Measurements from ENCODE around the gene HEY2. TPM values are rescaled to one million over a fixed set of nuclear protein-coding genes. Genes with fewer than 3 reads are reported as not detected.

Gene HEY2
- total and polyA plus RNA-seq, 10 donors = 0.59 to 3.7 (median 1.6) TPM

- Histone ChIP-seq H3K4me3 (no peak overlapping the region), H3K27me3 (replicated peaks in 1 of 7) (no peaks in the 10 kb centered on the region), H3K9me3 (peaks cover 0 to 18% (median 9%) of the 10 kb centered on the region in 8 donors), H3K27ac (no peak overlapping the region), H3K36me3 (no peaks in the 10 kb centered on the region), H3K4me1 (no peaks in the 10 kb centered on the region)
- intact Hi-C loops (cut with DNase I; ENCODE audit: low total_unique reads) = no loop called here
- TF ChIP-seq POLR2AphosphoS5 (IDR thresholded peaks at IDR 0.05) = no peak
- TF ChIP-seq POLR2A (IDR thresholded peaks at IDR 0.05) = no peak
- no peak for TF ChIP-seq CTCF (IDR thresholded peaks at IDR 0.05 in 8 of 11, conservative IDR thresholded peaks at IDR 0.05 in 3 of 11)
- WGBS, 5 donors = 71 to 87% (median 81%) methylated on average over 4 of the region's 4 CpGs
- DNase-seq = no peak
Observed at GRCh38 chr6:125707615-125708243, 41.7 kb upstream of the HEY2 start.

- Histone ChIP-seq H3K27me3 (replicated peaks in 1 of 7) (no peaks in the 10 kb centered on the region), H3K27ac (no peak overlapping the region), H3K9me3 (peaks cover 0 to 18% (median 9%) of the 10 kb centered on the region in 8 donors), H3K36me3 (no peaks in the 10 kb centered on the region), H3K4me1 (no peaks in the 10 kb centered on the region), H3K4me3 (no peak overlapping the region)
- WGBS, 5 donors = 86 to 95% (median 90%) methylated on average over 4 of the region's 4 CpGs
- intact Hi-C loops (cut with DNase I; ENCODE audit: low total_unique reads) = no loop called here
- TF ChIP-seq CTCF (IDR thresholded peaks at IDR 0.05 in 8 of 11, conservative IDR thresholded peaks at IDR 0.05 in 3 of 11) = no peak
- TF ChIP-seq POLR2A (IDR thresholded peaks at IDR 0.05) = no peak
- TF ChIP-seq POLR2AphosphoS5 (IDR thresholded peaks at IDR 0.05) = no peak
- no peak for DNase-seq
Observed at GRCh38 chr6:125711013-125711675, 38.3 kb upstream of the HEY2 start.

DNA sequence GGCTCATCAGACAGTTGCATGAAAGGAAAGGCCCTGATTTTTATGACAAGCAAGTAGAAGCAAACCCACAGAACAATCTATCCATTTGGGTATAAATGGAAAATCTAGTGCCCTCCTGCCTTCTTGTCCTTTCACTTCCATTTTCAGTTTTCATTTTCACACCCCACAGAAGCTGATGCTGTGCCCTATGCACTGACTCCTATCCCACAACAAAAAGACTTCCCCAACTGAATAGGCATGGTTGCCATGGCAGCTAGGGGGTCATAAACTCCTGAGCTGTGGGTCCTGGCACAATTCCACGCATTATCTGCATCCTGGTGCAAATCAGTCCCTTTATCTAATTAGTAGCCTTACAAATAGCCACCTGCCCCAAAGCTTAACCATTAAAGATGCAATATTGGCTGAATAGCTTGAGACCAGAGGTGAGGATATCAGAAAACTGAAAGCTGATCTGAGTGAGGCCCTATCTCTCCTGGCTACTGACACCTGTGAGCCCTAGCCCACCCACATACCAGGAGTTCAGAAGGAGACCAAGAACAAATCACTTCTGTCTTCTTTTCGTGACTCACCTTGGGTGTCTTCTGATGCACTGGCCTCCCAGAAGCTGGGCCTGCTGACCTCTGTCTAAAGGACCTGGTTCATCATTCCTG lies 34.9 kb upstream of the HEY2 start:
- no peaks in the 10 kb centered on the region for H3K36me3 ChIP-seq
- DNase-seq = no peak
- no peaks in the 10 kb centered on the region for H3K4me1 ChIP-seq
- H3K27me3 ChIP-seq (replicated peaks in 1 of 7) = no peaks in the 10 kb centered on the region
- TF ChIP-seq POLR2AphosphoS5 (IDR thresholded peaks at IDR 0.05) (no peak), CTCF (IDR thresholded peaks at IDR 0.05 in 8 of 11, conservative IDR thresholded peaks at IDR 0.05 in 3 of 11) (no peak)
- intact Hi-C loops (cut with DNase I; ENCODE audit: low total_unique reads) = no loop called here
- H3K9me3 ChIP-seq = peaks cover 0 to 18% (median 9%) of the 10 kb centered on the region in 8 donors
- 77 to 89% (median 81%) methylated on average over 2 of the region's 2 CpGs for WGBS, 5 donors
- no peak overlapping the region for H3K27ac ChIP-seq
- no peak overlapping the region for H3K4me3 ChIP-seq

DNA sequence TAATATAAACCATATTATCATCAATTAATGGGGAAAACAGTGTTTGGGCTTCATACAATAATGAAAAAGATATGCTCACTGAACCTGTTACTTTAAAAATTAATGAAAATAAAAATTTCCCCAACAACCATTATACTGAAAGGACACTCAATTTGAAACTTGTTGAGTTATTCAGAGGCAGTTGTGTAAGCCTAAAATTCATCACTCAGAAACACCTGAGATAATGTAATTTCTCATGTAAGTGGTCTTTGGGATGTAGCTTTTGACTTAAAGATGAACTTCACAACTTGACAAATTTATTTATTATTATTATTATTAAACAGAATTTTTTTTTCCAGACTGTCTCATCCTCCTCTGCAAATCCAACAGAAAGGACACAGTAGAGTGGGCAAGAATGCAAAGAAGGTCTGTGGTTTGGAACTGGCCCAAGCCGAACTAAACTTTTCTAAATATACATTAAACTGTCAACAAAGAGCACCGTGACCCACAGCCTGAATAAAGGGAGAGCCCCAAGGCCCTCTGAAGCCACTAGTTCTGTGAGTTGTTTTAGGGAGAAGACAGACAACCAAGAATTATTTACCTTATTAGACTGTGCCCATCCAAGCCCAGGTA lies 32.2 kb upstream of the HEY2 start:
- TF ChIP-seq POLR2A (IDR thresholded peaks at IDR 0.05) (no peak), POLR2AphosphoS5 (IDR thresholded peaks at IDR 0.05) (no peak), CTCF (IDR thresholded peaks at IDR 0.05 in 8 of 11, conservative IDR thresholded peaks at IDR 0.05 in 3 of 11) (no peak)
- no peak for DNase-seq

More for the DNA sequence above, 32.2 kb upstream of the HEY2 start:
- H3K27ac ChIP-seq = no peak overlapping the region
- no peaks in the 10 kb centered on the region for H3K36me3 ChIP-seq
- no peak overlapping the region for H3K4me3 ChIP-seq
- no peaks in the 10 kb centered on the region for H3K4me1 ChIP-seq
- no peaks in the 10 kb centered on the region for H3K9me3 ChIP-seq
- intact Hi-C loops (cut with DNase I; ENCODE audit: low total_unique reads) = no loop called here
- H3K27me3 ChIP-seq (replicated peaks in 1 of 7) = no peaks in the 10 kb centered on the region
- WGBS, 5 donors = 40 to 56% (median 44%) methylated on average over 2 of the region's 2 CpGs
